GM19351 (cell line): Measurements from ENCODE around the gene SIK2.
"Not testable (repeated sequence)": the region's sequence is repeated elsewhere in the genome, so short reads cannot be mapped to it uniquely, and the experiment has no call there.

Experiments
- ATAC-seq: cut with Tn5 transposase; IDR thresholded peaks from one replicate; pipeline ENCODE4 v1.9.1; 2021; ENCODE audit warnings: mild to moderate bottlenecking, moderate library complexity; ENCODE audit not compliant: unreplicated experiment

The SIK2 gene

GRCh38 chr11:111694851-111695250 is 92.6 kb downstream of the SIK2 start:
- no peak for ATAC-seq

DNA sequence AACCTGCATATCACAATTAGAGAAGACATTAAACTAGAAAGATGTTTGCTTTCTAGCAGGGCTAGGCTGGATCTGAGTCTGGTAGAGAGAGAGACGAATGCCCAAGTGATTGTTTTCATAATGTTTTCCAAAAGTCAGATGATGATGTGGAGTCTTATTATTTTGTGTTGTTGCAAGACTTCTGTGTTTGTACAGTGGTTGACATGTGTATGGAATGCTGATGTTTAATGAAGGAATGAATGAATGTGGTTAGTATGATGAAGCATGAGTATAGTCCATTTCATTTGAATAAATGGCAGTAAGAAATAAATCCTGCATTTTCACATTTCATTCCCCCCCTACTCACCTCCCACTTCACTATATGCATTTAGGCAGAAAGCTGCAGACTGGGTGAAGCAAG is 94.3 kb downstream of the SIK2 start:
- ATAC-seq: no peak

- peak; percentile 56 for ATAC-seq
These were observed 95.7 kb downstream of the SIK2 start for GRCh38 chr11:111697933-111698371.

DNA sequence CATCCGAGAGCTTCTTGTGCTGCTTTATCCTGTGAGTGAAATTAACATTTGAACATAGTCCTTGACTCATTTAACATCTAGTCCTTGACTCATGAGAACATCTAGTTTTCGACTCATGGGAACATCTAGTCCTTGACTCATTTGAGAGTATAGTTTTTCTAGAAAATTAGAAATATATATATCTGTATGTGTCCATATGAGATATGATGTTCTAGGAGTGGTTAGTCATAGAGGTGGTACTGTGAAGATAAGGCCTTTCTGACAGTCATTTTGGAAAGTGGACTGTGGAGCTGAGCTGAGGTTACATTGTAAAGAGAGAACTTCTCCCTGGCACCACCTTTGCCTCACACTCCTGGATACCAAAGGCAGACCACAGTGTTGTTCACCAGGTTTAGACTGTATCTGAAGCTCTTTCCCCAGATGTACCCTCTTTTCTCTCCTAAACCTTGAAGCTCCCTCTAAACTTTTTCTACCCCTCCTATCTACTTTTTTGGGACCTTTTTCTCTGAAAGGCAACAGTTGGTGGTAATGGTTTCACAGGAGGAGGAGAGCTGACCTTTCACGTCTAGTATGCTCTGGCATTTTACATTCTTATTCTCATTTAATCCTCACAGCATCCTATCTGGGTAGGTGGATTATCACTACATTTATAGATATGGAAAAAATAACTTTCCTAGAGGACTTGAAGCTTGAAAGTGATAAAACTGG is 96.8 kb downstream of the SIK2 start:
- no peak for ATAC-seq

DNA sequence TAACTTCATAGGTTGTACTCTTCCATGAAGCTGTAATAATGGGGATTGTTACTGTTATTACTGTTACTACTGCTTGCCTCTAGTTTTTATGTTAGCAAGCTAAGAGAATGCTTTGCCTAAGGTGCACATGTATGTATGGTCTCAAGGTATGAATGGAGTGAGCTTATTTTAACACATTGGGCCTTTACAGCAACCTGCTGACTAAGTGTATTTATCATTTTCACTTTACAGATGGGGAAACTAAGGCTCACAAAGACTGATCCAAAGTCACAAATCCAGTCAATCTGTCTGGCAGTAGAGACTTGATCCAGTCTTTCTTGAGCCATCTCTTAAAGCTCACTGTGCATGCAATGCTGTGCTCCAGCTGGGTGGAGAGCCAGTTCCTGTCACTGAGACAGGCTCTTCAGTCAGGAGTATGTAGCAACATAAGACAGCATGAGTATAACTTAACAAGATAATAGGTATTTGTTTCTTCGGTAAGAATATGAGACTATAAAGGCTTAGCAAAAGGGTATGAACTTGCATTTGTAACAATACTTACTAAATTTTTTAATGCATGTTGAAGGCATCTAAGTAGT is 97.4 kb downstream of the SIK2 start:
- ATAC-seq: no peak

GRCh38 chr11:111700162-111700561 is 97.9 kb downstream of the SIK2 start:
- ATAC-seq: no peak

- ATAC-seq: no peak
These were observed 100.4 kb downstream of the SIK2 start for GRCh38 chr11:111702623-111703022.

DNA sequence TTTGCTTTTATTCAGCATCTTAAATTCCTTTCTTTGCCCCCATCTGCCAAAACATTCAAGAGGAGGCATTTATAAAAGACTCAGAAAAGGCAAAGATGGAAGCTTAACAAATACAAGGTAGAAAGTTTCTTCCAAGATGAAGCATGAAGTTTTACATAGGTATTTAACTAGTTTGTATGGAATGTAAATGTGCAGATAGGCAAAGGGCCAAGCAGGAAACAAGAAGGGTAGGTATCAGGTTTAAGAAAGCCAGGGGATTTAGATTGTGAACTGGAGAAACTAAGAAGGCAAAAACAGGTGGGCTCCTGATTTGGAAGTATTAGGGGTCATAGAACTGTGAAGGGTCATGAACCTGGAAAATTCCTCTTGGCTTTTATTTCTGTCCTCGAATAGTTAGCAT is 101.3 kb downstream of the SIK2 start:
- ATAC-seq: no peak

- ATAC-seq: no peak
These were observed 104.9 kb downstream of the SIK2 start for GRCh38 chr11:111707039-111707690.

DNA sequence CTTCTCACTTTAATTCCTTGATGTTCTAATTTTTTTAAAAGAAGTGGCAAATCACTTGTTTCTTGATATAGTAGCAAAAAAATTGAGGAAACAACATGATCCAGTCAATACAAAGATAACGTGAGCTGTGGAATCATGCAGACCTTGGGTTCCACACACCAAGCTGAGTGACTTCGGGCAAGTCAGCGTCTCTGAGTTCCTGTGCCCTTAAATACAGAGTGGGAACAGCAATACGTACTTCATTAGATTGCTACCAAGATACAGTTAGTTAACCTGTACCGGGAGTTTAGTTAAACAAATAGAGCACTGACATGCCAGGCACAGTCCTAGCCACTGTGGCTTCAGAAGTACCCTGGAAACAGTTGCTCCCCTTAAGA is 105.4 kb downstream of the SIK2 start:
- no peak for ATAC-seq

DNA sequence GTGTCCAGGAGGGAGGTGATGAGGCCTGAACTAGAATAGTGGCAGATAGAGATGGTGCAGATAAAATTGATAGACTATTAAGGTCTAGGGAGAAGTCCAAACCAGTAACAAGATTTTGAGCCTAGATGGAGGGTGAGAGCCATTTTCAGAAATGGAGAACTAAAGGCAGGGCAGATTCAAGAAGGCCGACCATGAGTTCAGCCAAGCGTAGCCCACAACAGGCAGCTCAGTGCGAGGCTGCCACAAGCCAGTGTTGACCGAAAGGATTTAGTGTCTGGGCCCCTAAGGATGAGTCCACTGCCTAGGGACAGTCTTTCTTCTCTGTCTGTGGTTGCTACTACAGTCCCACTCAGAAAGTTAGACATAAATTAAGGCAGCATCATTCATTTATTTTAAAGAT is 112.3 kb downstream of the SIK2 start:
- ATAC-seq: peak; percentile 74

DNA sequence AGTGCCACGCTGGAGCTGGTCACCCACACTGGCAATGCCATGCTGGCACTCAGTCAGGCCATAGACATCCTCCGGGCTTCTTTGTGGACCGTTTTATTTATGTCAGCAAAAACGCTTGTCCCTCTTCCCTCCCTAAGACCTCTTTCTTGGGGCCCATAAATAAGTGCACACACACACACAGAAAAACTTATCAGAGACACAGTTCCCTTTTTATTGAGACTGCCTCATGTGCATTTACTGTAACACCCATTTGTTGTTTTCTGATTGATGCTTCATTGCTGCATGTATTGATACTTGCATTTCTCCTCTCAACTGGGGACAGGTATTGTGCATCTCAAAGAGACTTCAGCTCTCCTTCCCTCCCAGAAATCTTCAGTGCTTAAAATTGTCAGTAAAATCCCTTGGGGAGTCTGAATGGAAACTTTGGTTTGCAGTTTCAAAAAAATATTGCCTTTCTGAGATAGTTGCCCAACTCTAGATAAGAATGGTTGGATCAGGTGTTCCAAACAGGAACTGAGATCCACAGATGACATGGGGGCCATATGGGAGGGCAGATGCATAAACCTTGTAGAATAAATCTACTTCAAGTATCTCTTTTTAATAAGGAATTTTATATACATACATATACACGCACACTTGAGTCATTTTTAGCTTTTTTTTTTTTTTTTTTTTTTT is 113.0 kb downstream of the SIK2 start:
- ATAC-seq: no peak

DNA sequence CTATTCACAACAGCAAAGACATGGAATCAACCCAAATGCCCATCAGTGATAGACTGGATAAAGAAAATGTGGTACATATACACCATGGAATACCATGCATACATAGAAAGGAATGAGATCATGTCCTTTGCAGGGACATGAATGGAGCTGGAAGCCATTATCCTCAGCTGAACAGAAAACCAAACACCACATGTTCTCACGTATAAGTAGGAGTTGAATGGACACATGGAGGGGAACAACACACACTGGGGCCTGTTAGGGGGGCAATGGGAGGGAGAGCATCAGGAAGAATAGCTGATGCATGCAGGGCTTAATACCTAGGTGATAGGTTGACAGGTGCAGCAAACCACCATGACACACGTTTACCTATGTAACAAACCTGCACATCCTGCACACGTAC is 115.4 kb downstream of the SIK2 start:
- not testable (repeated sequence) for ATAC-seq

- no peak for ATAC-seq
These were observed 116.2 kb downstream of the SIK2 start for GRCh38 chr11:111718436-111718835.

GRCh38 chr11:111718859-111719258 is 116.6 kb downstream of the SIK2 start:
- ATAC-seq: no peak

DNA sequence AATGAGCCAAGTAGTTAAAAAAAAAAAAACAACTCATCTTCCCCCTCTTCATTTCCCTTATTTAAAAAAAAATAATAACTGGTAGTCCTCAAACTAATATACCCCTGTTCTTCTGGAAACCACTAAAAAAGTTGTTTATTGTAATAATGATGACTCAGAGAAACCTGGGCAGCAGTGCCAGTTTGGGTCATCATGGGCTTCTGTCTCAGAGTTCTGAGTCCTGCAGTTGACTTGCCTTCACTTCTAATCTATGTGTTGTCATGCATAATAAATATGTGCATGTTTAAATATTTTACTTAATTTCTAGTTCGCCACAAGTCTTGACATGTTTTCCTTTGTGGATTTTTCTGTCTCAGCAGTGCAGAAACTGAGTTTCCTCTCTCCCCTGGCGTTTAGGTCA is 117.1 kb downstream of the SIK2 start:
- ATAC-seq: no peak

DNA sequence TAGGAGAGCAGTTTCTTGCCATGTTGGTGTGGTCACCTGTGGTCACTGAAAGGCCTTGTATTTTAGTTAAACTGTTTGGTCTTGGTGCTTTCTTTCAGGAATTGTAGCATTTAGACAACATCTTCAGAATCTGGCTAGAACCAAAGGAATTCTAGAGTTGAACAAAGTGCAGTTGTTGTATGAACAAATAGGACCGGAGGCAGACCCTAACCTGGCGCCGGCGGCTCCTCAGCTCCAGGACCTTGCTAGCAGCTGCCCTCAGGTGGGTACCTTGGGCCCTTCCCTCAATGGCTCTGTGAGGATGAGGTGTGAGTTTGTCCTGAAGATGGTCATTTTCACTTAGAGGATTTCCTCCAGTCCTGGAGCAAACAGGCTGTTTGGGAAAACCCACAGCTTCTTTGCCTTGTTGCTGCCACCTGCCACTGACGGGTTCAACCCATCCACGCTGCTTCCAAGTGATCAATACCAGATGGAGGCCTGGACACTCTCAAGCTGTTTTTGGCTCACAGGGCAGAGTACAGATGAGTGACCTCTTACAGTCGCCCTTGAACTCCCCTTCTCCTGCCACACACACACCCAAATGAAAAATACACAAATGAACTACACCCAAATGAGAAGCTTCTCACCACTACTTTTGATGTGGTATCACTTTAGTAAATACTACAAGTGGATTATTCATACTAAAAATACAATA is 118.7 kb downstream of the SIK2 start:
- ATAC-seq: no peak

- no peak for ATAC-seq
These were observed 120.3 kb downstream of the SIK2 start for GRCh38 chr11:111722501-111722900.

DNA sequence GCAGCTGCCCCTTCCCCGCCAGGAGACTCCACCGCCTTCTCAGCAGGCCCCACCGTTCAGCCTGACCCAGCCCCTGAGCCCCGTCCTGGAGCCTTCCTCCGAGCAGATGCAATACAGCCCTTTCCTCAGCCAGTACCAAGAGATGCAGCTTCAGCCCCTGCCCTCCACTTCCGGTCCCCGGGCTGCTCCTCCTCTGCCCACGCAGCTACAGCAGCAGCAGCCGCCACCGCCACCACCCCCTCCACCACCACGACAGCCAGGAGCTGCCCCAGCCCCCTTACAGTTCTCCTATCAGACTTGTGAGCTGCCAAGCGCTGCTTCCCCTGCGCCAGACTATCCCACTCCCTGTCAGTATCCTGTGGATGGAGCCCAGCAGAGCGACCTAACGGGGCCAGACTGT is 121.3 kb downstream of the SIK2 start:
- ATAC-seq: no peak

DNA sequence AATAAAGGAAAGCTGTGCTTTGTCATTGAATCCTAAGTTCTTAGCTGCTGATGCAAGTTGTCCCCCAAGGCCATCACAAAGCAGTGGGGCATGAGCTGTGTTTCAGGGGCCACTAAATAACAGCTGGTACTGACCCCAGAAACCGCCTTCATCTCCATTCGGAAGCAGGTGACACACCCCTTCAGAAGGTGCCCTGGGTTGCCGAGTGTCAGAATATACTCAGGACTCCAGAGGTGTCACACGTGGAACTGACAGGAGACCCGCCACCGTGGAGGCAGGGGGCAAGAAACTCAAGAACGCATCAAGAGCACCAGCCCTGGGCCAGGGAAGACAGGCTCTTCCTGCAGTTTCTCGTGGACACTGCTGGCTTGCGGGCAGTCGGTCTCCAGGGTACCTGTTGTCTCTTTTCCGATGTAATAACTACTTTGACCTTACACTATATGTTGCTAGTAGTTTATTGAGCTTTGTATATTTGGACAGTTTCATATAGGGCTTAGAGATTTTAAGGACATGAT is 122.4 kb downstream of the SIK2 start:
- ATAC-seq: no peak

DNA sequence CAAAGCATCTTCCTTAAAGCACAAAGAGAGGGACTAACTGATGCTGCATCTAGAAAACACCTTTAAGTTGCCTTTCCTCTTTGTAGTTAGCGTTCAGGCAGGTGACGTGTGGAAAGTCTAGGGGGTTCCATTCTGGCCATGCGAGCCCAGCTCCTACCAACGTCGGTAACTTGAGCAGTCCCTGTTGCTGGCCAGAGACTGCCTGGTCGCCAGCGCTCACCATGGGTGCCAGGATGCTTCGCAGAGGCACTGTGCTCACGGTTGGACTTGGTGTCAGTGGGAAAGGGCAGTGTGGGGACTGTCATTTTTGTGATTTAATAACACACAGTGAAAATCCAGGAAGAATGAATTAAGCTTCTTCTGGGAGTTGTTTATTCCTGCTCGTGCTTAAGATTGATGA is 123.4 kb downstream of the SIK2 start:
- no peak for ATAC-seq
